CD4-positive, alpha-beta memory T cell (primary cell): ENCODE data around the gene REXO1. TPM values are rescaled to one million over a fixed set of nuclear protein-coding genes. Genes with fewer than 3 reads are reported as not detected.

ENCODE experiments used
- CTCF ChIA-PET: fragments of 350-600 bp; sonication (Branson Sonifier 250); formaldehyde crosslinking; loops from one replicate; lab custom pipeline; 2021; ENCODE audit warnings: inconsistent platforms; ENCODE audit not compliant: partially characterized antibody; lab: Charles Lee
- POLR2A ChIA-PET: fragments of 350-600 bp; sonication (Branson Sonifier 250); formaldehyde crosslinking; loops from one replicate; lab custom pipeline; 2021; ENCODE audit not compliant: partially characterized antibody; lab: Charles Lee
- DNase-seq, 5 donors: peaks; one replicate each; pipeline versions ENCODE4 v3.0.0 to v3.0.0-alpha.2; 2020 to 2022; ENCODE audit warnings: mixed read lengths in 1 of 5
- H3K27ac ChIP-seq: one replicate; pipeline ENCODE4 v1.7.0; 2013; ENCODE audit warnings: low read depth, low read length
- H3K27me3 ChIP-seq: 2 replicates; pipeline ENCODE4 v1.7.0; 2013; ENCODE audit warnings: mild to moderate bottlenecking, low read length, moderate library complexity; ENCODE audit not compliant: insufficient read depth
- H3K36me3 ChIP-seq: 2 replicates; pipeline ENCODE4 v1.7.0; 2013; ENCODE audit warnings: mild to moderate bottlenecking, low read length, moderate library complexity; ENCODE audit not compliant: insufficient read depth
- H3K4me1 ChIP-seq: 2 replicates; pipeline ENCODE4 v1.7.0; 2013; ENCODE audit warnings: mild to moderate bottlenecking, low read length, moderate library complexity; ENCODE audit not compliant: insufficient read depth
- H3K4me3 ChIP-seq, 2 donors: one replicate each; pipeline ENCODE4 v1.7.0; 2013; ENCODE audit warnings: low read length in 2 of 2, mild to moderate bottlenecking in 1 of 2
- H3K9me3 ChIP-seq, 2 donors: one replicate each; pipeline ENCODE4 v1.7.0; 2013; ENCODE audit warnings: low read length in 2 of 2, control low read depth in 1 of 2; ENCODE audit not compliant: control insufficient read depth in 1 of 2
- H3K27ac Mint-ChIP-seq, 7 donors: one replicate each; pipeline ENCODE4 v1.8.0; 2020 to 2021; ENCODE audit warnings: mixed read lengths in 7 of 7, mild to moderate bottlenecking in 6 of 7, inconsistent platforms in 3 of 7, moderate library complexity in 3 of 7
- H3K27me3 Mint-ChIP-seq, 2 donors: one replicate each; pipeline ENCODE4 v1.8.0; 2020 to 2021; ENCODE audit warnings: mixed read lengths in 2 of 2
- H3K36me3 Mint-ChIP-seq, 2 donors: one replicate each; pipeline ENCODE4 v1.8.0; 2020 to 2021; ENCODE audit warnings: mixed read lengths in 2 of 2, inconsistent platforms in 1 of 2, mild to moderate bottlenecking in 1 of 2
- H3K4me1 Mint-ChIP-seq, 4 donors: one replicate each; pipeline ENCODE4 v1.8.0; 2020 to 2021; ENCODE audit warnings: mixed read lengths in 4 of 4, mild to moderate bottlenecking in 1 of 4
- H3K4me3 Mint-ChIP-seq, 8 donors: one replicate each; pipeline ENCODE4 v1.8.0; 2020 to 2021; ENCODE audit warnings: mixed read lengths in 8 of 8, mild to moderate bottlenecking in 7 of 8, moderate library complexity in 6 of 8, inconsistent platforms in 3 of 8
- H3K9me3 Mint-ChIP-seq, 8 donors: one replicate each; pipeline ENCODE4 v1.8.0; 2020 to 2021; ENCODE audit warnings: mixed read lengths in 8 of 8, mild to moderate bottlenecking in 5 of 8, inconsistent platforms in 3 of 8, moderate library complexity in 1 of 8
- intact Hi-C: fragments of 100-400 bp; cut with micrococcal nuclease; formaldehyde crosslinking; loops from one replicate; pipeline ENCODE4 v1.15.1; 2023
- polyA plus RNA-seq, 2 donors: library from polyadenylated mRNA; unstranded; fragments of 300-500 nt; fragmentation: Illumina TruSeq; gene quantifications; one replicate each; pipeline ENCODE4 v1.2.3, GENCODE V29; 2021
- total RNA-seq, 2 experiments: library from RNA; stranded (reverse); gene quantifications; one replicate each; pipeline ENCODE4 v1.2.3, GENCODE V29; 2021

The REXO1 gene
- total and polyA plus RNA-seq, 4 experiments from 2014 or later, result 1.5 to 57.3 (median 34.5) TPM

- no peaks in the 10 kb centered on the region for H3K27me3 Mint-ChIP-seq
- Histone ChIP-seq H3K36me3 (peaks cover 5% of the 10 kb centered on the region), H3K4me3 (no peak overlapping the region), H3K27me3 (no peaks in the 10 kb centered on the region), H3K27ac (no peak overlapping the region), H3K4me1 (peaks cover 23% of the 10 kb centered on the region), H3K9me3 (no peaks in the 10 kb centered on the region)
- CTCF ChIA-PET, result interaction anchor here (0.7 kb wide), 1 partner anchor 8 kb away, joined by 3 read pairs; no protein-coding TSS in a partner anchor
- intact Hi-C loops, result no loop called here
- H3K36me3 Mint-ChIP-seq, result peaks cover 0 to 13% of the 10 kb centered on the region in 2 donors
- POLR2A ChIA-PET, result no interaction called here
- no peak overlapping the region for H3K4me3 Mint-ChIP-seq
- no peak overlapping the region for H3K27ac Mint-ChIP-seq
- H3K4me1 Mint-ChIP-seq, result peaks cover 1 to 38% (median 4%) of the 10 kb centered on the region in 4 donors
- DNase-seq, result no peak
- no peaks in the 10 kb centered on the region for H3K9me3 Mint-ChIP-seq
Measured at GRCh38 chr19:1833540-1833939, 14.7 kb downstream of the REXO1 start.

- peaks cover 0 to 13% of the 10 kb centered on the region in 2 donors for H3K36me3 Mint-ChIP-seq
- H3K4me3 Mint-ChIP-seq, result no peak overlapping the region
- intact Hi-C loops, result no loop called here
- H3K36me3 ChIP-seq, result peaks cover 5% of the 10 kb centered on the region
- H3K4me1 ChIP-seq, result peaks cover 12% of the 10 kb centered on the region
- H3K4me3 ChIP-seq, result no peak overlapping the region
- H3K9me3 Mint-ChIP-seq, result no peaks in the 10 kb centered on the region
- H3K9me3 ChIP-seq, result no peaks in the 10 kb centered on the region
- H3K27me3 ChIP-seq, result no peaks in the 10 kb centered on the region
- ChIA-PET CTCF (no interaction called here), POLR2A (no interaction called here)
- no peak for DNase-seq
- H3K27me3 Mint-ChIP-seq, result no peaks in the 10 kb centered on the region
- peaks cover 0 to 25% (median 2%) of the 10 kb centered on the region in 4 donors for H3K4me1 Mint-ChIP-seq
- no peak overlapping the region for H3K27ac ChIP-seq
- peak overlapping the region in 2 of 7 donors; percentile 7 to 12 for H3K27ac Mint-ChIP-seq
Measured at GRCh38 chr19:1832046-1832663, 16.1 kb downstream of the REXO1 start.

GRCh38 chr19:1830978-1831377 is 17.3 kb downstream of the REXO1 start:
- Mint-ChIP-seq H3K9me3 (no peaks in the 10 kb centered on the region), H3K4me3 (no peak overlapping the region)
- POLR2A ChIA-PET, result no interaction called here

GRCh38 chr19:1830568-1830967 is 17.7 kb downstream of the REXO1 start:
- Mint-ChIP-seq H3K36me3 (peaks cover 0 to 16% of the 10 kb centered on the region in 2 donors), H3K9me3 (no peaks in the 10 kb centered on the region), H3K27ac (peak overlapping the region in 1 of 7 donors; percentile 35), H3K4me3 (no peak overlapping the region), H3K4me1 (peaks cover 0 to 17% (median 1%) of the 10 kb centered on the region in 4 donors), H3K27me3 (no peaks in the 10 kb centered on the region)
- intact Hi-C loops, result no loop called here
- H3K4me3 ChIP-seq, result no peak overlapping the region
- DNase-seq, result no peak
- H3K9me3 ChIP-seq, result no peaks in the 10 kb centered on the region
- H3K4me1 ChIP-seq, result peaks cover 11% of the 10 kb centered on the region
- POLR2A ChIA-PET, result no interaction called here
- no peak overlapping the region for H3K27ac ChIP-seq
- peaks cover 5% of the 10 kb centered on the region for H3K36me3 ChIP-seq
- no peaks in the 10 kb centered on the region for H3K27me3 ChIP-seq
- CTCF ChIA-PET, result interaction anchor here (1.2 to 7.6 kb wide), 2 partner anchors 9 to 24 kb away, joined by 3 to 77 read pairs; no protein-coding TSS in a partner anchor

More at GRCh38 chr19:1830978-1831377, 17.3 kb downstream of the REXO1 start:
- no peak overlapping the region for H3K4me3 ChIP-seq
- DNase-seq, result no peak
- H3K9me3 ChIP-seq, result no peaks in the 10 kb centered on the region
- intact Hi-C loops, result no loop called here
- peaks cover 13% of the 10 kb centered on the region for H3K4me1 ChIP-seq
- peaks cover 5% of the 10 kb centered on the region for H3K36me3 ChIP-seq
- Mint-ChIP-seq H3K27me3 (no peaks in the 10 kb centered on the region), H3K36me3 (peaks cover 0 to 13% of the 10 kb centered on the region in 2 donors), H3K4me1 (peaks cover 0 to 17% (median 1%) of the 10 kb centered on the region in 4 donors), H3K27ac (no peak overlapping the region)
- H3K27me3 ChIP-seq, result no peaks in the 10 kb centered on the region
- CTCF ChIA-PET, result interaction anchor here (7.6 kb wide), 1 partner anchor 8 kb away, joined by 77 read pairs; no protein-coding TSS in a partner anchor
- no peak overlapping the region for H3K27ac ChIP-seq

GRCh38 chr19:1829958-1830357 is 18.3 kb downstream of the REXO1 start:
- no peaks in the 10 kb centered on the region for H3K9me3 Mint-ChIP-seq

GRCh38 chr19:1828279-1829238 is 19.7 kb downstream of the REXO1 start:
- Mint-ChIP-seq H3K4me1 (peaks cover 0 to 16% (median 1%) of the 10 kb centered on the region in 4 donors), H3K27ac (no peak overlapping the region), H3K27me3 (no peaks in the 10 kb centered on the region), H3K36me3 (peaks cover 4 to 18% of the 10 kb centered on the region in 2 donors), H3K9me3 (no peaks in the 10 kb centered on the region), H3K4me3 (no peak overlapping the region)
- no peaks in the 10 kb centered on the region for H3K9me3 ChIP-seq
- POLR2A ChIA-PET, result interaction anchor here (0.5 kb wide), 1 partner anchor 135 kb away, joined by 4 read pairs; no protein-coding TSS in a partner anchor
- H3K4me3 ChIP-seq, result no peak overlapping the region
- intact Hi-C loops, result loop anchor here (10.0 kb wide), 1 partner anchor 154 kb away; no protein-coding TSS in a partner anchor
- CTCF ChIA-PET, result interaction anchor here (1.2 to 7.6 kb wide), 2 partner anchors 11 to 40 kb away, joined by 6 to 77 read pairs; no protein-coding TSS in a partner anchor
- no peak for DNase-seq
- no peaks in the 10 kb centered on the region for H3K27me3 ChIP-seq
- H3K36me3 ChIP-seq, result peaks cover 14% of the 10 kb centered on the region
- H3K27ac ChIP-seq, result no peak overlapping the region
- peaks cover 6% of the 10 kb centered on the region for H3K4me1 ChIP-seq

More at GRCh38 chr19:1829958-1830357, 18.3 kb downstream of the REXO1 start:
- H3K27me3 Mint-ChIP-seq, result no peaks in the 10 kb centered on the region
- no peak for DNase-seq
- H3K4me3 Mint-ChIP-seq, result no peak overlapping the region
- H3K36me3 Mint-ChIP-seq, result peaks cover 0 to 16% of the 10 kb centered on the region in 2 donors
- H3K27me3 ChIP-seq, result no peaks in the 10 kb centered on the region
- H3K36me3 ChIP-seq, result peaks cover 5% of the 10 kb centered on the region
- H3K9me3 ChIP-seq, result no peaks in the 10 kb centered on the region
- H3K27ac Mint-ChIP-seq, result peak overlapping the region in 1 of 7 donors; percentile 15
- ChIA-PET CTCF (interaction anchor here (1.2 to 7.6 kb wide), 2 partner anchors 9 to 24 kb away, joined by 3 to 77 read pairs; no protein-coding TSS in a partner anchor), POLR2A (interaction anchor here (0.6 kb wide), 1 partner anchor 1353 kb away, joined by 4 read pairs; no protein-coding TSS in a partner anchor)
- H3K27ac ChIP-seq, result no peak overlapping the region
- peaks cover 10% of the 10 kb centered on the region for H3K4me1 ChIP-seq
- intact Hi-C loops, result loop anchor here (10.0 kb wide), 1 partner anchor 155 kb away; no protein-coding TSS in a partner anchor
- H3K4me3 ChIP-seq, result no peak overlapping the region
- peaks cover 0 to 16% (median 1%) of the 10 kb centered on the region in 4 donors for H3K4me1 Mint-ChIP-seq
